Lung (tissue), 12 donors: Measurements from ENCODE around the gene TOPBP1. TPM values are rescaled to one million over a fixed set of nuclear protein-coding genes. Genes with fewer than 3 reads are reported as not detected.

Experiments used
- ATAC-seq: fragments of 200-7000 bp; cut with Tn5 transposase; one replicate; pipeline ENCODE4 v1.9.1; 2020; ENCODE audit warnings: moderate number of reproducible peaks; ENCODE audit not compliant: insufficient read depth, low FRiP score
- DNase-seq, 3 donors: peaks; one replicate each; pipeline ENCODE4 v3.0.0-alpha.2; 2013 to 2017
- H3K27ac ChIP-seq, 2 donors: one replicate each; pipeline ENCODE4 v1.5.1; 2013; ENCODE audit warnings: mild to moderate bottlenecking in 2 of 2, moderate library complexity in 2 of 2, control low read depth in 1 of 2, inconsistent platforms in 1 of 2, low read depth in 1 of 2, low read length in 1 of 2
- H3K27me3 ChIP-seq, 3 donors: one replicate each; pipeline ENCODE4 v1.5.1; 2013; ENCODE audit warnings: low read length in 2 of 3; ENCODE audit not compliant: control insufficient read depth in 3 of 3, insufficient read depth in 3 of 3
- H3K36me3 ChIP-seq, 4 donors: one replicate each; pipeline ENCODE4 v1.5.1; 2013; ENCODE audit warnings: low read length in 4 of 4, mild to moderate bottlenecking in 1 of 4, moderate library complexity in 1 of 4; ENCODE audit not compliant: control insufficient read depth in 4 of 4, insufficient read depth in 4 of 4
- H3K4me1 ChIP-seq, 5 donors: one replicate each; pipeline ENCODE4 v1.5.1; 2013; ENCODE audit warnings: low read length in 5 of 5, mild to moderate bottlenecking in 2 of 5, moderate library complexity in 1 of 5; ENCODE audit not compliant: control insufficient read depth in 5 of 5, insufficient read depth in 5 of 5
- H3K4me3 ChIP-seq: one replicate; pipeline ENCODE4 v1.5.1; 2013; ENCODE audit warnings: mild to moderate bottlenecking, control low read depth, moderate library complexity
- H3K9ac ChIP-seq, 2 donors: one replicate each; pipeline ENCODE4 v1.5.1; 2013; ENCODE audit warnings: low read length in 2 of 2, control low read depth in 1 of 2; ENCODE audit not compliant: insufficient read depth in 1 of 2
- H3K9me3 ChIP-seq, 4 donors: one replicate each; pipeline ENCODE4 v1.5.1; 2013; ENCODE audit warnings: low read length in 3 of 4, mild to moderate bottlenecking in 1 of 4, moderate library complexity in 1 of 4; ENCODE audit not compliant: control insufficient read depth in 4 of 4, insufficient read depth in 3 of 4
- CTCF ChIP-seq: IDR thresholded peaks from 2 replicates; pipeline ENCODE4 v1.5.1; 2012; ENCODE audit warnings: mild to moderate bottlenecking; ENCODE audit errors: control extremely low read depth, extremely low read depth
- WGBS, 2 donors: extraction: QIAGEN DNeasy Blood & Tissue Kit; methylation state at CpG; one replicate each; pipeline ENCODE4 v1.1.7; 2013; 5-methylcytosine and 5-hydroxymethylcytosine counted together
- polyA plus RNA-seq, 2 donors: library from polyadenylated mRNA; stranded (reverse); fragments of 200-250 nt; gene quantifications; one replicate each; pipeline ENCODE4 v1.2.1, GENCODE V29; 2013
- total RNA-seq, 2 donors: library from RNA; depleted of rRNA in 1 of 2; stranded (reverse); fragments of >200 nt in 1 of 2; gene quantifications; one replicate each; pipeline ENCODE4 v1.2.1, GENCODE V29; 2014 to 2021
- donor health status: control.
- donor health status: control.
- donor health status: Bipolar disorder and iron deficiency.
- donor health status: healthy.
- donor health status: DM: yes; HTN: yes; CAD: no.

The TOPBP1 gene
- total and polyA plus RNA-seq, 4 donors: 6.9 to 45.4 (median 13.7) TPM

GRCh38 chr3:133629146-133629545, 32.6 kb downstream of the TOPBP1 start:
- Histone ChIP-seq H3K27ac (no peak overlapping the region), H3K4me3 (no peak overlapping the region), H3K9ac (no peak overlapping the region), H3K27me3 (no peaks in the 10 kb centered on the region), H3K9me3 (no peaks in the 10 kb centered on the region), H3K4me1 (no peaks in the 10 kb centered on the region), H3K36me3 (peaks cover 4 to 30% (median 24%) of the 10 kb centered on the region in 4 donors)
- no peak for TF ChIP-seq CTCF
- whole genome bisulfite sequencing, 2 donors: 76 to 90% methylated on average over 2 of the region's 2 CpGs
- DNase-seq: no peak
- ATAC-seq: no peak

- TF ChIP-seq CTCF: no peak
- Histone ChIP-seq H3K4me3 (no peak overlapping the region), H3K4me1 (no peaks in the 10 kb centered on the region), H3K9ac (no peak overlapping the region), H3K9me3 (no peaks in the 10 kb centered on the region), H3K27ac (no peak overlapping the region), H3K27me3 (no peaks in the 10 kb centered on the region), H3K36me3 (peaks cover 6 to 30% (median 20%) of the 10 kb centered on the region in 4 donors)
- DNase-seq (no peak), ATAC-seq (no peak)
Measured at GRCh38 chr3:133627789-133628188, 34.0 kb downstream of the TOPBP1 start.

- Histone ChIP-seq H3K4me1 (no peaks in the 10 kb centered on the region), H3K4me3 (no peak overlapping the region), H3K27me3 (no peaks in the 10 kb centered on the region), H3K9me3 (no peaks in the 10 kb centered on the region), H3K9ac (no peak overlapping the region), H3K27ac (no peak overlapping the region), H3K36me3 (peaks cover 9 to 47% (median 18%) of the 10 kb centered on the region in 4 donors)
- no peak for TF ChIP-seq CTCF
- WGBS, 2 donors: 97% methylated on average over 13 of the region's 13 CpGs
- no peak for DNase-seq
- ATAC-seq: no peak
Measured at GRCh38 chr3:133620066-133620784, 41.5 kb downstream of the TOPBP1 start.

- no peak for TF ChIP-seq CTCF
- Histone ChIP-seq H3K4me1 (no peaks in the 10 kb centered on the region), H3K9me3 (no peaks in the 10 kb centered on the region), H3K9ac (no peak overlapping the region), H3K4me3 (no peak overlapping the region), H3K27me3 (no peaks in the 10 kb centered on the region), H3K27ac (no peak overlapping the region), H3K36me3 (peaks cover 11 to 34% (median 22%) of the 10 kb centered on the region in 4 donors)
- DNase-seq (no peak), ATAC-seq (no peak)
- WGBS, 2 donors: 96 to 98% methylated on average over 2 of the region's 2 CpGs
Measured at GRCh38 chr3:133611534-133611933, 50.2 kb downstream of the TOPBP1 start.
